K562 (cell line): ENCODE data around the gene PKHD1.

Experiments
- ARNT ChIP-seq, 2 experiments: fragments of 450-650 bp; IDR thresholded peaks; 2 replicates each; pipeline ENCODE4 v1.6.1; 2016; ENCODE audit warnings: mild to moderate bottlenecking in 1 of 2
- CEBPB ChIP-seq: fragments of 450-650 bp; IDR thresholded peaks from 2 replicates; pipeline ENCODE4 v1.6.1; 2016; ENCODE audit warnings: missing genetic modification characterization, missing compliant biosample characterization
- EP300 ChIP-seq: IDR thresholded peaks from 2 replicates; pipeline ENCODE4 v1.6.1; 2012; ENCODE audit warnings: low read length, improper control_type of control experiment
- GATA2 ChIP-seq: sonication (generic); formaldehyde crosslinking; IDR thresholded peaks from 2 replicates; pipeline ENCODE4 v1.4.0; 2020; ENCODE audit warnings: mild to moderate bottlenecking, missing genetic modification reagents
- KDM1A ChIP-seq, 2 experiments: fragments of 450-650 bp; IDR thresholded peaks; 2 replicates each; pipeline ENCODE4 v1.6.1; 2016; ENCODE audit warnings: mild to moderate bottlenecking in 2 of 2
- MCM5 ChIP-seq: fragments of 450-650 bp; IDR thresholded peaks from 2 replicates; pipeline ENCODE4 v1.6.1; 2016; ENCODE audit warnings: low read depth
- NELFE ChIP-seq: IDR thresholded peaks from 2 replicates; pipeline ENCODE4 v1.6.1; 2011; ENCODE audit warnings: mild to moderate bottlenecking; ENCODE audit not compliant: insufficient read depth, insufficient read length
- TBL1XR1 ChIP-seq, 2 experiments: IDR thresholded peaks; 2 replicates each; pipeline ENCODE4 v1.6.1; 2012; ENCODE audit warnings: improper control_type of control experiment in 2 of 2, low read length in 2 of 2, mild to moderate bottlenecking in 1 of 2
- TF ChIP-seq, protein P1 (sequence below): fragments of 250-450 bp; sonication (Bioruptor Pico); IDR thresholded peaks from 2 replicates; pipeline ENCODE4 v1.8.0; 2022; ENCODE audit warnings: inconsistent platforms
- TF ChIP-seq, protein P2 (sequence below): fragments of 150-350 bp; IDR thresholded peaks from 2 replicates; pipeline ENCODE4 v1.6.1; 2014; ENCODE audit warnings: low read depth, mild to moderate bottlenecking, low read length, borderline replicate concordance
- TF ChIP-seq, protein P3 (sequence below), 3 experiments: IDR thresholded peaks in 2 of 3; conservative IDR thresholded peaks in 1 of 3; 2 replicates each; pipeline ENCODE4 v1.5.1; 2011 to 2012; ENCODE audit warnings: low read length in 3 of 3, mild to moderate bottlenecking in 3 of 3, control low read depth in 2 of 3, improper control_type of control experiment in 1 of 3, inconsistent platforms in 1 of 3, low read depth in 1 of 3, mixed read lengths in 1 of 3, moderate library complexity in 1 of 3; ENCODE audit not compliant: insufficient read depth in 2 of 3

DNA sequence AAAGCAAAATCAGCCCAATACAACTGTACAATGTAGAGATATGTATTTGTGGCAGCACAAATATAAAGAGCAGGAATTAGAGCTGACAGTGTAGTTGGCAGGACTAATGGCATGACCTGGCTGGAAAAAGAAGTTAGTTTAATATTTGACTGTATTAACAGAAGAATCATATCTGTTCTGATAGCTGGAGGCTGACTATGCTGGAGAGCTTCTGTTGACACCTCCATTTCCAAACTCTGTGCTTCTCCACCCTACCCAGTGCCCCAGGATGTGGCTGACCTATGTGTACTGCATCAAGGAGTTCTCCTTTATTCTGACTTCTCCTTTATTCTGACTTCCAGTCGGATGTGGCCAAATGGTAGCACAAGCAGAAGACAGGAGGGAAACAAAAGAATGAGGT, 299.3 kb downstream of the PKHD1 start:
- TF ChIP-seq ARNT (IDR thresholded peaks at IDR 0.05), result no peak
- no peak for TF ChIP-seq KDM1A (IDR thresholded peaks at IDR 0.05)
- no peak for TF ChIP-seq CEBPB
- TF ChIP-seq, protein P1, sequence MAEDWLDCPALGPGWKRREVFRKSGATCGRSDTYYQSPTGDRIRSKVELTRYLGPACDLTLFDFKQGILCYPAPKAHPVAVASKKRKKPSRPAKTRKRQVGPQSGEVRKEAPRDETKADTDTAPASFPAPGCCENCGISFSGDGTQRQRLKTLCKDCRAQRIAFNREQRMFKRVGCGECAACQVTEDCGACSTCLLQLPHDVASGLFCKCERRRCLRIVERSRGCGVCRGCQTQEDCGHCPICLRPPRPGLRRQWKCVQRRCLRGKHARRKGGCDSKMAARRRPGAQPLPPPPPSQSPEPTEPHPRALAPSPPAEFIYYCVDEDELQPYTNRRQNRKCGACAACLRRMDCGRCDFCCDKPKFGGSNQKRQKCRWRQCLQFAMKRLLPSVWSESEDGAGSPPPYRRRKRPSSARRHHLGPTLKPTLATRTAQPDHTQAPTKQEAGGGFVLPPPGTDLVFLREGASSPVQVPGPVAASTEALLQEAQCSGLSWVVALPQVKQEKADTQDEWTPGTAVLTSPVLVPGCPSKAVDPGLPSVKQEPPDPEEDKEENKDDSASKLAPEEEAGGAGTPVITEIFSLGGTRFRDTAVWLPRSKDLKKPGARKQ (CRISPR knock-in tag), result no peak
- TF ChIP-seq GATA2, result no peak
- TF ChIP-seq, protein P2, sequence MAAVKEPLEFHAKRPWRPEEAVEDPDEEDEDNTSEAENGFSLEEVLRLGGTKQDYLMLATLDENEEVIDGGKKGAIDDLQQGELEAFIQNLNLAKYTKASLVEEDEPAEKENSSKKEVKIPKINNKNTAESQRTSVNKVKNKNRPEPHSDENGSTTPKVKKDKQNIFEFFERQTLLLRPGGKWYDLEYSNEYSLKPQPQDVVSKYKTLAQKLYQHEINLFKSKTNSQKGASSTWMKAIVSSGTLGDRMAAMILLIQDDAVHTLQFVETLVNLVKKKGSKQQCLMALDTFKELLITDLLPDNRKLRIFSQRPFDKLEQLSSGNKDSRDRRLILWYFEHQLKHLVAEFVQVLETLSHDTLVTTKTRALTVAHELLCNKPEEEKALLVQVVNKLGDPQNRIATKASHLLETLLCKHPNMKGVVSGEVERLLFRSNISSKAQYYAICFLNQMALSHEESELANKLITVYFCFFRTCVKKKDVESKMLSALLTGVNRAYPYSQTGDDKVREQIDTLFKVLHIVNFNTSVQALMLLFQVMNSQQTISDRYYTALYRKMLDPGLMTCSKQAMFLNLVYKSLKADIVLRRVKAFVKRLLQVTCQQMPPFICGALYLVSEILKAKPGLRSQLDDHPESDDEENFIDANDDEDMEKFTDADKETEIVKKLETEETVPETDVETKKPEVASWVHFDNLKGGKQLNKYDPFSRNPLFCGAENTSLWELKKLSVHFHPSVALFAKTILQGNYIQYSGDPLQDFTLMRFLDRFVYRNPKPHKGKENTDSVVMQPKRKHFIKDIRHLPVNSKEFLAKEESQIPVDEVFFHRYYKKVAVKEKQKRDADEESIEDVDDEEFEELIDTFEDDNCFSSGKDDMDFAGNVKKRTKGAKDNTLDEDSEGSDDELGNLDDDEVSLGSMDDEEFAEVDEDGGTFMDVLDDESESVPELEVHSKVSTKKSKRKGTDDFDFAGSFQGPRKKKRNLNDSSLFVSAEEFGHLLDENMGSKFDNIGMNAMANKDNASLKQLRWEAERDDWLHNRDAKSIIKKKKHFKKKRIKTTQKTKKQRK, result no peak
- no peak for TF ChIP-seq MCM5
- no peak for TF ChIP-seq EP300
- TF ChIP-seq, protein P3, sequence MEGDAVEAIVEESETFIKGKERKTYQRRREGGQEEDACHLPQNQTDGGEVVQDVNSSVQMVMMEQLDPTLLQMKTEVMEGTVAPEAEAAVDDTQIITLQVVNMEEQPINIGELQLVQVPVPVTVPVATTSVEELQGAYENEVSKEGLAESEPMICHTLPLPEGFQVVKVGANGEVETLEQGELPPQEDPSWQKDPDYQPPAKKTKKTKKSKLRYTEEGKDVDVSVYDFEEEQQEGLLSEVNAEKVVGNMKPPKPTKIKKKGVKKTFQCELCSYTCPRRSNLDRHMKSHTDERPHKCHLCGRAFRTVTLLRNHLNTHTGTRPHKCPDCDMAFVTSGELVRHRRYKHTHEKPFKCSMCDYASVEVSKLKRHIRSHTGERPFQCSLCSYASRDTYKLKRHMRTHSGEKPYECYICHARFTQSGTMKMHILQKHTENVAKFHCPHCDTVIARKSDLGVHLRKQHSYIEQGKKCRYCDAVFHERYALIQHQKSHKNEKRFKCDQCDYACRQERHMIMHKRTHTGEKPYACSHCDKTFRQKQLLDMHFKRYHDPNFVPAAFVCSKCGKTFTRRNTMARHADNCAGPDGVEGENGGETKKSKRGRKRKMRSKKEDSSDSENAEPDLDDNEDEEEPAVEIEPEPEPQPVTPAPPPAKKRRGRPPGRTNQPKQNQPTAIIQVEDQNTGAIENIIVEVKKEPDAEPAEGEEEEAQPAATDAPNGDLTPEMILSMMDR (IDR thresholded peaks at IDR 0.05 in 2 of 3, conservative IDR thresholded peaks at IDR 0.05 in 1 of 3; ENCODE audit: insufficient read depth in 2 of 3, low read depth in 1 of 3, low read length in 3 of 3), result no peak
- TF ChIP-seq TBL1XR1 (IDR thresholded peaks at IDR 0.05; ENCODE audit: low read length in 2 of 2), result no peak
- TF ChIP-seq NELFE, result no peak
